GM10248 (cell line): Measurements from ENCODE around the gene TNK1.

Experiments used
- CTCF ChIA-PET: fragments of 300-600 bp; sonication (Branson Sonifier 250); formaldehyde crosslinking; extraction: SDS; loops from one replicate; lab custom pipeline; 2021; ENCODE audit warnings: antibody characterized with exemption; lab: Yijun Ruan, JAX
- POLR2A ChIA-PET: fragments of 350-650 bp; sonication (Branson Sonifier 250); formaldehyde crosslinking; extraction: SDS; loops from one replicate; lab custom pipeline; 2020; ENCODE audit warnings: antibody characterized with exemption; lab: Yijun Ruan, JAX
- DNase-seq: peaks from one replicate; pipeline ENCODE4 v3.0.0; 2012; ENCODE audit errors: extremely low spot score
- CTCF ChIP-seq: IDR thresholded peaks from 2 replicates; pipeline ENCODE4 v1.5.1; 2012; ENCODE audit warnings: mild to moderate bottlenecking, low read depth; ENCODE audit errors: extremely low read depth, missing control alignments, control extremely low read depth

Gene TNK1

GRCh38 chr17:7384489-7385081 is 3.7 kb downstream of the TNK1 start:
- ChIA-PET POLR2A (interaction anchor here (0.6 kb wide), 1 partner anchor 42 kb away, joined by 3 read pairs; no protein-coding TSS in a partner anchor), CTCF (interaction anchor here (0.8 kb wide), 1 partner anchor 178 kb away, joined by 3 read pairs; no protein-coding TSS in a partner anchor)
- no peak for TF ChIP-seq CTCF

GRCh38 chr17:7388856-7389255 is 8.0 kb downstream of the TNK1 start:
- no peak for TF ChIP-seq CTCF
- no peak for DNase-seq
- ChIA-PET CTCF (interaction anchor here (1.0 to 3.3 kb wide), 4 partner anchors 9 to 172 kb away, joined by 4 to 12 read pairs (median 8); no protein-coding TSS in a partner anchor), POLR2A (interaction anchor here (0.5 kb wide), 1 partner anchor 298 kb away, joined by 3 read pairs; no protein-coding TSS in a partner anchor)

More at GRCh38 chr17:7384489-7385081, 3.7 kb downstream of the TNK1 start:
- DNase-seq, result no peak

DNA sequence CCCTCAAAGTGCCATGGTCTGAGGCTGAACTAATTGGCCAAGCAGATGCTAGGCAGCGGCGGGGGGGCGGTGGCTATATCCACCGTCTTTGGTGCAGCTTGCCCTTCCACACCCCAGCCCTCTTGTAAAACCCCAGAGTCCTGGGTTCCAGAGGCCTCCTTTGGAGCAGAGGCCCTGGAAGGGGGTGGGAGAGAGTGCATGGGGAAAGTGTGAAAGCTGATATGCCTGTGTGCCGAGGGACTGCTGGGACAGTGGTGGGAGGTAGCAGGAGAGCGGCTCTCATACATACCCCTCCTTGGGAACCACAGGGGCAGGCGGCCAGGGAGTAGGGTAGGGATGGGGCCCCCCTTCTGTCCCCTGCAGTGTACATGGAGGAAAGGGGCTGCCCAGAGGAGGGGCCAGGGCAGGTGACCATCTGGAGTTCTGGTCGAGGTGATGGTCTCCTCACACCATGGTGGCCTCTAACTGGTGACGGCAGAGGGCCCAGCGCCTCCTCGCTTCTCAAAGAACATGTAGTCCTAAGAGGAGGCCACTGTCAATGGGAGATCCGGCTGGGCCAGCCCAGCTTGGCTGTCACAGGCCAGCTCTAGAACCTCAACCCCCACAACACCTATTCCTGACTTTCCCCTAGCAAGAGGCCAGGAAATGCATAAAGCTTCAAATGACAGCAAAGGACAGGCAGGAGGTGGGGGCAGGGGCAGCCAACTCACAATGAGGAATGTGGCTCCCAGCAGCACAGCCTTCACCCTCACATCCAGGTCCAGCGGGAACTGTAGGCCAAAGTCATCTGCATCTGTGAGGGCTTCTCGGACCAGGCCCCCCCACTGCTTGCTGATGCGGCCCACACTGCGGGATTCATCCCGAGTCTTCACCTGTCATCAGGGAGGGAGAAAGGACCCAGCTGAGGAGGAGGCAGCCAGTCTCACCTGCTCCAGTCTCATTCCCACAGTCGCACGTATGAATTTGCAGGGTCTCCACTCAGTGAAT is 9.3 kb downstream of the TNK1 start:
- CTCF ChIA-PET, result interaction anchor here (1.8 kb wide), 1 partner anchor 171 kb away, joined by 6 read pairs; no protein-coding TSS in a partner anchor
- no peak for TF ChIP-seq CTCF
- POLR2A ChIA-PET, result no interaction called here
- DNase-seq, result no peak

- ChIA-PET CTCF (interaction anchor here (1.6 kb wide), 1 partner anchor 35 kb away, joined by 8 read pairs; the partner anchor contains the start of gene TMEM95), POLR2A (no interaction called here)
- DNase-seq, result no peak
- TF ChIP-seq CTCF, result no peak
These were observed 10.4 kb downstream of the TNK1 start for GRCh38 chr17:7391307-7391706.

DNA sequence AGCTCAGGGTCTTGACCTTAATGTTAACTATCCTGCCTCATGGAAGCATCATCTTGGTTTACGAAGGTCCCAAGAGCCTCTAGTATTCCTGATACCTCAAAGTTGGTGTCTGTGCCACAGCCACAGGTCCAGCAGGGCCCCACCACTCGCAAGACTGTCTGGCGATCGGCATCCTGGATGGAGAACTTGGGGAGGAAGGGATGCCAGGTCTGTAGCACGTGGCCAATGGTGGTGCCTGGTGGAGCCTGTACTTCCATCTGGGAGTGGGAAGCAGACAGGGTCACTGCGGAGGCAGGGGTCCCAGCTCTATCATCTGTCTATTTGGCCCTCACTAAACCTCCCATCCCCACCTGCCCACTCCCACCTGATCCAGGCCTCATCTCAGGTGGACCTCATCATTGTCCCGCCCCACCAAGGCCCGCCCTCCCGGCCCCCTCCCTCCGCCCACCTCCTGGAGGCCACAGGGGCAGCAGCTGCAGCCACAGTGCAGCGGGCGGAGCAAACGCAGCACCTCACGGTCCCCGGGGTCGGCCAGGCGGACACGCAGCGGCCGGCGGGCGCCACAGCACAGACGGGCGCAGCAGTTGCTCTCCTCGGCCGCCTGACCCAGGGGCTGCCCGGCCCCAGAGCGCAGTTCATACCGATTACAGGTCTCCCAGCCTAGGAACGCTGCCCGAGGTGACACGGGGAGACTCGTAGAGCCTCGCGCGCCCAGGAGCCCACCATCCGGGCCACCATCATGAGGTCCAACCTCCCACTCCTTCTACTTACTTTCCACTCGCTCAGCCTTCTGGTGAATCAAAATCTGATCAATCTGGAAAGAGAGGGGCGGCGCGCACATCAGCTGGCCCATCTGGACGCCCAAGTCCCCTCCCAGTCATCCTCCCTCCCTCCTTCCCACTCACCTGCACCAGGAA is 12.1 kb downstream of the TNK1 start:
- ChIA-PET CTCF (interaction anchor here (1.6 kb wide), 2 partner anchors 37 kb away, joined by 5 to 8 read pairs; partner anchors contain the start of gene TMEM95), POLR2A (no interaction called here)
- no peak for TF ChIP-seq CTCF
- no peak for DNase-seq
